WTC11 (cell line): ENCODE results near the gene RUFY3.

Experiments
- RORB ChIP-seq: fragments of 250-450 bp; sonication (Bioruptor Pico); IDR thresholded peaks from 2 replicates; pipeline ENCODE4 v1.9.0; 2021; ENCODE audit warnings: mild to moderate bottlenecking
- SP1 ChIP-seq: sonication (generic); formaldehyde crosslinking; conservative IDR thresholded peaks from 2 replicates; pipeline ENCODE4 v1.8.1; 2022; ENCODE audit warnings: missing genetic modification reagents
- ZNF121 ChIP-seq: sonication (generic); formaldehyde crosslinking; IDR thresholded peaks from 2 replicates; pipeline ENCODE4 v1.8.0; 2023; ENCODE audit warnings: missing genetic modification reagents
- TF ChIP-seq, protein P1 (sequence below): fragments of 200-600 bp; IDR thresholded peaks from 2 replicates; pipeline ENCODE4 v1.8.0; 2022; ENCODE audit warnings: antibody characterized with exemption
- TF ChIP-seq, protein P2 (sequence below): fragments of 250-450 bp; sonication (Bioruptor Pico); IDR thresholded peaks from 2 replicates; pipeline ENCODE4 v2.1.2; 2022; ENCODE audit warnings: mild to moderate bottlenecking, moderate library complexity
- TF ChIP-seq, protein P3 (sequence below): sonication (generic); formaldehyde crosslinking; IDR thresholded peaks from 2 replicates; pipeline ENCODE4 v1.8.1; 2022; ENCODE audit warnings: low read depth, missing genetic modification reagents, borderline replicate concordance

DNA sequence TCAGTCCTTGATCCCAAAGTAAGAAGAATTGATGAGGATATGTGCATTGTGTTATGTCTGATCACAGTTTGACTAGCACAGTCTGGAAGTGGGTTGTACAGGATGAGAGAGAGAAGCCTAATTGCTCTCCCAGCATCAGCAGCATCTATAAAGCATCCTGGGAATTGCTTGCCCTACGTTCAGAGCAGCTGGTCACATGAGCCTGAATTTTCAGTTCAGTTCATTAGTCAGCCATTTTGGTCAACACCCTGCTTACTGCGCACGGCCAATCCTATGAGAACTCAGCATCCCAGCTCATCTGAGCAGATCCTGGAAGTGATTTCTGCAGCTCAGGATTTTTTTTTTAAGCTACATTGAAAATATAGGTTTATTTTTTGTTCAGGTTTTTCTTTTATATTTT, at the start of gene RUFY3:
- TF ChIP-seq ZNF121 (no peak), SP1 (CRISPR knock-in tag) (no peak), RORB (no peak)
- TF ChIP-seq, protein P1, sequence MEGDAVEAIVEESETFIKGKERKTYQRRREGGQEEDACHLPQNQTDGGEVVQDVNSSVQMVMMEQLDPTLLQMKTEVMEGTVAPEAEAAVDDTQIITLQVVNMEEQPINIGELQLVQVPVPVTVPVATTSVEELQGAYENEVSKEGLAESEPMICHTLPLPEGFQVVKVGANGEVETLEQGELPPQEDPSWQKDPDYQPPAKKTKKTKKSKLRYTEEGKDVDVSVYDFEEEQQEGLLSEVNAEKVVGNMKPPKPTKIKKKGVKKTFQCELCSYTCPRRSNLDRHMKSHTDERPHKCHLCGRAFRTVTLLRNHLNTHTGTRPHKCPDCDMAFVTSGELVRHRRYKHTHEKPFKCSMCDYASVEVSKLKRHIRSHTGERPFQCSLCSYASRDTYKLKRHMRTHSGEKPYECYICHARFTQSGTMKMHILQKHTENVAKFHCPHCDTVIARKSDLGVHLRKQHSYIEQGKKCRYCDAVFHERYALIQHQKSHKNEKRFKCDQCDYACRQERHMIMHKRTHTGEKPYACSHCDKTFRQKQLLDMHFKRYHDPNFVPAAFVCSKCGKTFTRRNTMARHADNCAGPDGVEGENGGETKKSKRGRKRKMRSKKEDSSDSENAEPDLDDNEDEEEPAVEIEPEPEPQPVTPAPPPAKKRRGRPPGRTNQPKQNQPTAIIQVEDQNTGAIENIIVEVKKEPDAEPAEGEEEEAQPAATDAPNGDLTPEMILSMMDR: no peak
- TF ChIP-seq, protein P2, sequence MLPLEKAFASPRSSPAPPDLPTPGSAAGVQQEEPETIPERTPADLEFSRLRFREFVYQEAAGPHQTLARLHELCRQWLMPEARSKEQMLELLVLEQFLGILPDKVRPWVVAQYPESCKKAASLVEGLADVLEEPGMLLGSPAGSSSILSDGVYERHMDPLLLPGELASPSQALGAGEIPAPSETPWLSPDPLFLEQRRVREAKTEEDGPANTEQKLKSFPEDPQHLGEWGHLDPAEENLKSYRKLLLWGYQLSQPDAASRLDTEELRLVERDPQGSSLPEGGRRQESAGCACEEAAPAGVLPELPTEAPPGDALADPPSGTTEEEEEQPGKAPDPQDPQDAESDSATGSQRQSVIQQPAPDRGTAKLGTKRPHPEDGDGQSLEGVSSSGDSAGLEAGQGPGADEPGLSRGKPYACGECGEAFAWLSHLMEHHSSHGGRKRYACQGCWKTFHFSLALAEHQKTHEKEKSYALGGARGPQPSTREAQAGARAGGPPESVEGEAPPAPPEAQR (CRISPR knock-in tag): no peak
- TF ChIP-seq, protein P3, sequence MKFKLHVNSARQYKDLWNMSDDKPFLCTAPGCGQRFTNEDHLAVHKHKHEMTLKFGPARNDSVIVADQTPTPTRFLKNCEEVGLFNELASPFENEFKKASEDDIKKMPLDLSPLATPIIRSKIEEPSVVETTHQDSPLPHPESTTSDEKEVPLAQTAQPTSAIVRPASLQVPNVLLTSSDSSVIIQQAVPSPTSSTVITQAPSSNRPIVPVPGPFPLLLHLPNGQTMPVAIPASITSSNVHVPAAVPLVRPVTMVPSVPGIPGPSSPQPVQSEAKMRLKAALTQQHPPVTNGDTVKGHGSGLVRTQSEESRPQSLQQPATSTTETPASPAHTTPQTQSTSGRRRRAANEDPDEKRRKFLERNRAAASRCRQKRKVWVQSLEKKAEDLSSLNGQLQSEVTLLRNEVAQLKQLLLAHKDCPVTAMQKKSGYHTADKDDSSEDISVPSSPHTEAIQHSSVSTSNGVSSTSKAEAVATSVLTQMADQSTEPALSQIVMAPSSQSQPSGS (CRISPR knock-in tag): no peak
